GM19043 (cell line): ENCODE data around the gene SLC22A1.
"Not testable (repeated sequence)": the region's sequence is repeated elsewhere in the genome, so short reads cannot be mapped to it uniquely, and the experiment has no call there.

Experiments
- ATAC-seq: cut with Tn5 transposase; IDR thresholded peaks from one replicate; pipeline ENCODE4 v1.9.1; 2021; ENCODE audit warnings: low read depth; ENCODE audit not compliant: unreplicated experiment

Gene SLC22A1

DNA sequence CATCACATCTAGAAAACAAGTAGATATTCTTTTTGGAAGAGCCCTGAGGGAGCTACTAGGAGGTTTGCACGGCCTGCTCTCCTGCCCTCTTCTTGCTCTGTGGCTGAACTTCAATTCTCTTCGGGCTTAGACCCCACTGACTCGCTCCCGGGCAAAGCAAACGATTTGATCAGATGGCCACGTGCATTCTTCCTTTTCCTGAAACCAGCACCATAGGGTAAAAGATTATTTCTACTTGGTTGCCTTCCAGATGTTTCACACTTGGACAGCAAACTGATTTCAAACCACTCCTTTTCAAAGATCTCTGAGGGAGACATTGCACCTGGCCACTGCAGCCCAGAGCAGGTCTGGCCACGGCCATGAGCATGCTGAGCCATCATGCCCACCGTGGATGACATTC lies at the start of gene SLC22A1:
Gene SLC22A1 (plus strand): TSS at position 258 of the 400 bp plus-strand sequence. CDS start 121 bp downstream, at position 379.
- ATAC-seq, result no peak

DNA sequence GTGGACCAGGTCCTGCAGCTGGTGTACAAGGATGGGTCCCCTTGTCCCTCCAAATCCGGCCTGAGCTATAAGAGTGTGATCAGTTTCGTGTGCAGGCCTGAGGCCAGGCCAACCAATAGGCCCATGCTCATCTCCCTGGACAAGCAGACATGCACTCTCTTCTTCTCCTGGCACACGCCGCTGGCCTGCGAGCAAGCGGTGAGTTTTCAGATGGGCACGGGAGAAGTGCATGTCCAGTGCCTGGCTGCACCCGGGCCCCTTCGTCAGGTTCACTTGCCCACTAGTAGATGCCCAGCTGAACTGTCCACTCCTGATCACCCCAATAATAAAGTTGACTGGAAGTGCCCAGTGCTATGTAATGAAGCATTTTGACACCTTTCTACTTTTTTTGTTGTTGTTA lies 48.3 kb upstream of the SLC22A1 start:
- no peak for ATAC-seq

DNA sequence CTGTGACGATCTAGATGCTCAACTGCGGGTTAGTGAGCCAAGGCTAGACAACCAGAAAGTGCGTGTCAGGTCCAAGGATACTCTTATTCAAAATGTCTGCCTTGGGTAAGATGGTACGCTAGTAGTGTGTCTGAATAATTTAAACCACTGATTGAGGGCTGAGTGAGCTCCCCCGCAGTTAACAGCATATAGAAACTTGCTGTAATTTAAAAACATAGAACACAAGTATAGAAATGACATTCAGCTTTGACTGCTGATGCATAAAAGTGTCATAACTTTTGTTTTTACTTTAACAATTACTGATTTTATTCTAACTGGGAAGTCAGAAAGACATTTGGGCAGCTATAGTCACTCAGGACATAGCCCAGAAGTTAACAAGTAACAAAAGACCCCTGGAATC lies 45.6 kb upstream of the SLC22A1 start:
- no peak for ATAC-seq

DNA sequence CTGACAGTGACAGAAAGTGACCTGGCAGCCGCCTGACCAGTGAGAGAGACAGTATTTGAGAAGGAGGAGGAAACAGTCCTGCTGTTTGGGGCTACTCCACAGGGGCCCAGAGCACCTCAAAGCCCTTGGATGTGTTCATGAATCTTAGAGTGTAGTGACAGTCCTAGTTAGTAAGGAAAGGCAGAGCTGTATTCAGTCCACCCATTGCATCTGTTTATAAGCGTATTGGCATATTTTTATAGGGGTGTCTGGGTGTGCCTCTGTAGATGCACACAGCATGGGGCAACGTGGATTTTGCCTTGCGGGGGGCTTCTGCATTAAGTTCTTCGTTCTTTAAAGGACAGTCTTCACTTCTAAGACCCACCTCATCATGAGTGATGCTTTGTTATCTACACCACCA lies 44.6 kb upstream of the SLC22A1 start:
- ATAC-seq, result no peak

DNA sequence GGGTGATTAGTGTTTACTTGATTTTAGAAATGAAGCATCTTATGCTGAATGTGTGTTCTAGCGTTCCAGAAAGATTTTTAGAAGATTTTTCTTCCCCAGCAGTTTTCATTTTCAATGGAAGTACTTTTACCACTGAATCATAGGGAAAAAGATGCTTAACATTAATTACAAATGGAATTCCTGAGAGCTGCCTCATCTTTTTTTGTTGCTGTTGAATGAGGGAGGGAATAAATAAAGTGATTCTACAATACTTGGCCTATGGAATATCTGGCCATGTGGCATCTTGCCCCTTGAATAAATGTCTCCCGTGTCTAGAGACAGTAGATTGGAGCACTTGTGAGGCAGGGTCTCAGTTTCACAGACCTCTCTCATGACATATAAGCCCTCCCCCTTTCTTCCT lies 44.1 kb upstream of the SLC22A1 start:
- ATAC-seq, result no peak

DNA sequence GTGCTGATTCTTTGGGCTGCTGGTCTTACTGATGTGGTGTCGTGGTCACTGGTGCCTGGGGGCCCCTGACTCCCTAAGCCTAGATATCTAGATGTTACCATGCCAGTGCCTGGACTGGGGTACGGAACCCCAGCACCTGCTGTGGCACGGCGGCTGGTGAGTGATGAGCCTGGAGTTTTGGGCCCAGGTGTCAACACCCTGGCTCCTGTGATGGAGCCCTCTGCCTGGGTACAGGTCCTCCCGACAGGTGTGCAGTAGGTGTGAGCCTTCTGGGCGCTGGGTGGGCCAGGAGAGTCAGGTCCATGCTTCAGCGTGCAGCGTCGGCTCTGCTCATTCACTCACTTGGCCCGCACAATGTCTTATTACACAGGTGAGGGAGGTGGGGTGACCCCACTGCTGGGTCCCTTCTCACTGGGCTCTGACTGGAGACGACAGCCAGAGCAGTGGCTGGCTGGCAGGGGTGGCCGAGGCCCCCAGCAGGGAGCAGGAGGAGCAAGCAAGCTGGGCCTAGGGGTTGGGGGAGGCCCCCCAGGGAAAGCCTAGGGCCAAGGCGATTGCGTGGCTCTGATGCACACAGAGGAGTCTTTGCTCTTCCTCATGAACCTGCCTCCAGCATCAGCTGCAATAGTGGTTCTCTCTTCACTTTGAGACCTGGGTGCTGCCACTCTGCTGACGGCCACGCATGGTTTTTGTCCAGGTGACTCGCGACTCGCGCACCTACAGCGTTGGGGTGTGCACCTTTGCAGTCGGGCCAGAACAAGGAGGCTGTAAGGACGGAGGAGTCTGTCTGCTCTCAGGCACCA lies 42.5 kb upstream of the SLC22A1 start:
- no peak for ATAC-seq

DNA sequence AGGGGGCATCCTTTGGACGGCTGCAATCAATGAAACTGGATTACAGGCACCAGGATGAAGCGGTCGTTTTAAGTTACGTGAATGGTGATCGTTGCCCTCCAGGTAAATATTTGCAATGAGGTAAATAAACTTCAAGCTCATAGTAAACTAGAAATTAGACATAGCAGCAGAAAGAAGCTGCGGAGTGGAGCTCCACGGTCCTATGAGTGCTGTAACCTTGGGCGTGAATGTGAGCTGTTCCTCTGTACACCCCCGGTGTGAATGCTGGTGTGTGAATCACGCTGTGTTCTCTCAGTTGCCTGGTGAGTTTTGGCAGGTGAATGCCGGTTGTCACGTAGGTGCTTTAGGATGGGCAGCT lies 42.0 kb upstream of the SLC22A1 start:
- ATAC-seq, result no peak

DNA sequence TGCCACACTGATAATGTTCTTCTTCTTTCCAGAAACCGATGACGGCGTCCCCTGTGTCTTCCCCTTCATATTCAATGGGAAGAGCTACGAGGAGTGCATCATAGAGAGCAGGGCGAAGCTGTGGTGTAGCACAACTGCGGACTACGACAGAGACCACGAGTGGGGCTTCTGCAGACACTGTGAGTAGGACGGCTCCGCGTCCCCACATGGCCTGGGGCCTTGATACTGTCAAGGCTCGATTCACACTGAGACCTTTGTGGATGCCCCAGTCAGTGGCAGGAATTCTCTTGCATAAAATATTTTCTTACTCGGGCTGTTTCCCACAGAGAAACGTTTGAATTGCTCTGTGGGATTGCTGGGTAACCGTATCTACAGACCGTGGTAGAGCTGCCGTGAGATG lies 41.5 kb upstream of the SLC22A1 start:
- no peak for ATAC-seq

DNA sequence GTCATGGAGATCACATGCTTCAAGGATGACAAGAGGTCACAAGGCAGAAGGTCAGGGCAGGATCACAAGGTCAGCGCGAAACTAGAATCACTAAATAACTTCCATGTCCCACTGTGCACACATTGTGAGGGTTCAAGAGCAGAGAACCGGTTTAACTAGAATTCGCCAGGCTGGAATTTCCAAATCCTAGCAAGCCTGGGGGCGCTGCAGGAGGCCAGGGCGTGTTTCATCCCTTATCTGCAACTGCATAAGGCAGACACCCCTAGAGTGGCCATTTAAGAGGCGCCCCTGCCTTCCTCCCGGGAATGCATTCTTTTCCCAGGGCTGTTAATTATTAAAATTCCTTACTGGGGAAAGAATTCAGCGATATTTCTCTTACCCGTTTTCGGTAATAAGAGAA lies 40.2 kb upstream of the SLC22A1 start:
- no peak for ATAC-seq

DNA sequence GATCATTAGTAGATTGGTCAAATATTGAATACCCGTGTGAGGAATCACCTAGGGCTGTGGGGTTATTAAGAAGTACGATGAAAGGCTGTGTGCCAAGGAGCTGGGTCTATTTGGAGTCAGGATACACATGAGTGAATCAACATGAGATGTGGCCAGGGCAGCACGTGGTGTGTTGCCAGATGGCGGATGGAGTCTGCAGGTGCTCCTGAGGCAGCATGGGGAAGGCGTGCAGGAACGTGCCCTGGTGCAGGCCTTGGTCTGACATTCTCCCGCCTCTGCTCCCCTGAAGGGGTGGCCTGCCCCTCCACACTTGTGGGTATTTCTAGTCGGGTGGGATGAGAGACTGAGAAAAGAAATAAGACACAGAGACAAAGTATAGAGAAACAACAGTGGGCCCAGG lies 39.0 kb upstream of the SLC22A1 start:
- no peak for ATAC-seq

DNA sequence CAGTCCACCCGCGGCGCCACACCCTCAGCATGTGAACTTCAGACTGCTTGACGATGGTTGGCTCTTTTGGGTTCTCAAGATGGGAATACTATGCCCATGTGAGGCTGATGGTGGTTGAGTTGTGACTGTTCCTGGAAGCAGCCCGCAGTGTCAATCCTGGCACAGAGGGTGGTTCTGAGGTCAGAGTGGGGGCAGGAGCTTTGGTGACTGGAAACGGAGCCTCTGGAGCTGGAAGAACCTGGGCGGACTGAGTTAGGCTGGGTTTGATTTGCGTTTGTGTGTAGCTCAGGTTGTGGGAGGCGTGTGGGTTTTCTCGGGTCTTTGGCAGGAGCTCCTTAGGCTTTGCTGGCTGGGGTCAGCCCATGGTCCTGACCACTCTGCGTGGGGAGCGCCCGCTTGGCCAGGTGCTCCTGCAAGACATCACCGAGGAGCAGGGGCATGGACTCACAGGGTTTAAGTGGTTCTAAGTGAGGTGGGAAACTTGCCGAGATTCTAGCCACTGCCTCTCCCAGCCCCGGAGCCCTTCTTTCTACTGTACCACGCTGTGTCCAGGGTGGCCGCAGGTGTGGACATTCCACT lies 37.3 kb upstream of the SLC22A1 start:
- no peak for ATAC-seq

DNA sequence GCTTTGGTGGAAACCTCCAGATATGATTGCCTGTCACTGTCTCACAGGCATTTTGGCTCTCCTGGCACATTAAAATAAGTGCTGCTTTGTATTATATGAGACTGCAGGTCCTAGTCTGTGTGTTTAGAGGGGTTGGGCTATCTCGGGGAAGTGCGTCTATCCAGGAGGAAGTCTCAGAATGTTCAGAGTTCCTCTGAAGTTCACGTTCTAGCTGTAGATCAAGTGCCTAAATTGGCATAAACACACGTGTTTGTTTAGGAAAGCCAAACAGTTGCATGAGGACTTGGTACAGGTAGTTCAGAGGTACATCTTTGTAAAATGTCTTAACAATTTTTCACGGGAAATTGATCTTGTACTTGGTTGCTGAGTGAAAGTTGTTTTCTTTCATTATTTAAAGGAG lies 36.4 kb upstream of the SLC22A1 start:
- ATAC-seq, result no peak

DNA sequence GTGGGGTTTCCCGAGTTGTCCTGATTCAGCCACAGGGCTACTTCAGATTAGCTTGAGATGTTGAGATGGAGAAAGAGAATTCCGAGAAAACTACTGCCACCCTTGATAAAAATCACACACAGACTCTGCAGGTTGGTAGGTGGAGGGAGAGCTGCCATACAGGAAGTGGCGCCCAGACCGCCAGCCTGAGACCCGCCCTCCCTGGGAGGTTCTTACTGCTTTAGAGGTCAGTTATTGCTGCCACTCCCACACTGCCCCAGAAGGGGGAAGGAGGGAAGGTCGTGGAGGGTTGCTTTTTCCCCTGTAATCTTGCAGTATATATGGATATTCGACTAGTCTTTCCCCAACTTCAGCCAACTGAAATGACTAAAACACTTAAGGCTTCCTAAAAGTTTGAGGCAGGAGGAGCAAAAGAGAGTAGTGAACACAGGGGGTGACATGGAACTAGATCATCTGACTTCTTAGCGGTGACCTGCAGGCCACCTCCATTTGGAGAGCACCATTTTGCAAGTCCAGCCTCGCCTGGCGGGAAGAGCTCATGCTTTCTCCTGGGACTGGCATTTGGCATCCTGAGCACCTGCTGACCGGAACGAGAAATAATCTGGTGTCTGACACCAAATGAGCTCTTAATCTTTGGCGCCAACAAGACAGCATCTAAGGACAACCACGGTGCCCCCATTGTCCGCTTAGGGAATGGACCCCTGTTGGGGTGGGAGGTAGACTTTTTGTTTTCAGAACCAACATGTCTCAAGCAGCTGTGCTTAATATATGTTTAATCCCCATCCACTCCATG lies 35.7 kb upstream of the SLC22A1 start:
- no peak for ATAC-seq

DNA sequence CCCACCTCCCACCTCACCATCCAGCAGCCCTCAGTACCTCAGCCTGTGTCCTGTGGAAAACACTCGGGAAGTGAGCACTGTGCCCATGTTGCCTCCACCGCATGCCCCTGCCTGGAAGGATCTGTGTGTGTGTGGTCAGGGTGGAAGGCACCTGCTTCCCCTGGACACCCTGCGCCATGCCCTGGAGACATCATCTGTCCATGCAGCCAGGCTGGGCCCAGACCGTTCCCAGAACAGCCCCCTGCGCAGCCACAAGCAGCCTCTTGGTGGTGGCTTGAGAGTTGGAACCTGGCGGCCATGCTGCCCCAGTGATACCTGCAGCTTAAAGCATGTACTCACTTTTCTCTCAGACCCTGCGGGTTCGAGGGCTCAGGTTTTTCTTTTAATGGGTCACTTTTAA lies 34.9 kb upstream of the SLC22A1 start:
- ATAC-seq, result no peak

DNA sequence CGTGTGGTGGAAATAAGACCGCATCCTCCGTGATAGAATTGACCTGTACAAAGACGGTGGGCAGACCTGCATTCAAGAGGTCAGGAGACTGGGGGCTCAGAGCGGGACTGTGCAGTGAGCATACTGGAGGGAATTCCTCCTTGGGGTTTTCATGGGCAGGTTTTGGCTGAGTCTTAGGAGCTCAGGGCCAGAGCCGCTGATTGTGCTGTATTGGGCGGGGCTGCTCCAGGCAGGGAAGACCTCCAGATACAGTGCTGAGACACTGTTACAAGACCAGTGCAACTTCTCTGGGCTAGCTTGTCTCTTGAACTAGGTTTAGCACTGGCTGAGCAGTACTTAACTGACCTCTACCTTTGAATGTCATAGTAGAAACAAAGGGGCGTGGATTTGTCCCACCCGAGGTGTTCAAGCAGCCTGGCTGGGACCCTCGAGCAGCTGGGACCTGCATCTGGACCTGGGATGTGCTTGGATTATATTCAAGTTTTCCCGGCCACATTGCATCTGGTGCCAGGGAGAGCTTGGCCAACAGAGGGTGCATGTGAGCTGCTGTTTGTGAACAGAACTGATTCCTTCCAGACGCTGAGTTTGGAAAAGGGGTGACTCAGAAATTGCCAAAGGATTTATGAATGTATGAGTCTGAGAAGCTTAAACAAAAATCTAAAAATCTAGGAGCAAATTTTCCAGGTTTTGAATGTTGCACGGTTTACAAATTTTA lies 33.4 kb upstream of the SLC22A1 start:
- no peak for ATAC-seq

DNA sequence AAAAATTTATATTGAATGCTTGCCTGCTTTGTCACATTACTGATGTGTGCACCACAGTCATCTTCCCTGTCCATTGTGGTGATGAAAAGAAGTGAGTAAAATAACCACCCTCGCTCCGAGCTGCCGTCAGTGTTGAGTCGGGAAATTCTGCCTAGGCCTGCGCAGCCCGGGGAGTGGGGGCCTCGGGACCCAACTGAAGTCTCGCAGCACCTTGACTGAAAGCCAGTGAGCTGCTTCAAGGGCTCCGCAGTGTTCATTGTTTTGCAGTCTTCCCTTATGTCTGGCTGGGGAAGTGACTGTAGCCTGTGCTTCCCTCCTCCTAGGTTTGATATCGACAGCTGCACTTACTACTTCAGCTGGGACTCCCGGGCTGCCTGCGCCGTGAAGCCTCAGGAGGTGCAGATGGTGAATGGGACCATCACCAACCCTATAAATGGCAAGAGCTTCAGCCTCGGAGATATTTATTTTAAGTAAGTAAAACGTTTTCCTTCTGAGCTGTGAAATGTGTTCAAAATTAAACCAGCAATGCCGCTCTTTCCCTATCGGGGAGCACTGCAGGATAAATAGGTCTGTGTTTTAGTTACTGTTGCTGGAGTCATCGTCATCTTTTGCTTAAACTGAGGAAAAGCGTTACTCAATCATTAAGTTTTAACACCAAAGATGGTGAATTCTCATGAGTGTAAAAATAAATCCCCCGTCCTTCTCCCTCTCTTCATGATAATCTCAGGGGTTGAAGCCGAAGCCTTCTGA lies 32.7 kb upstream of the SLC22A1 start:
- no peak for ATAC-seq

DNA sequence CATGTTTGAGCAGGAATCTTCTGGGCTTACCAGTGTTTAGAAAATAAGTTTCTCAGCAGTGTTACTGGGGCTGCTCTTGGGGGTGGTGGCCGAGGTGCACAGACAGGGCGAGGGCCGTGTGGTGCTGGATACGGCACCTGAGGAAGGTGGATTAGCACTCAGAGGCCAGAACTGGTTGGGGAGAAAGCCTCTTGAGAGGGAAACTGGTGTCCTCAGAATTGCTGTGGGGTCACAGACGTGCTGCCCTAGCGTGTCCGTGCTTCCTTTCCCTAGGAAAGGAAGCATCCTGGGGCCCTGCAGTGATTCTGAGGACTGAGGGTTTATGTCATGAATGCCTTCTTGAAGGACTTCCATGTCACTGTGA lies 32.1 kb upstream of the SLC22A1 start:
- no peak for ATAC-seq

DNA sequence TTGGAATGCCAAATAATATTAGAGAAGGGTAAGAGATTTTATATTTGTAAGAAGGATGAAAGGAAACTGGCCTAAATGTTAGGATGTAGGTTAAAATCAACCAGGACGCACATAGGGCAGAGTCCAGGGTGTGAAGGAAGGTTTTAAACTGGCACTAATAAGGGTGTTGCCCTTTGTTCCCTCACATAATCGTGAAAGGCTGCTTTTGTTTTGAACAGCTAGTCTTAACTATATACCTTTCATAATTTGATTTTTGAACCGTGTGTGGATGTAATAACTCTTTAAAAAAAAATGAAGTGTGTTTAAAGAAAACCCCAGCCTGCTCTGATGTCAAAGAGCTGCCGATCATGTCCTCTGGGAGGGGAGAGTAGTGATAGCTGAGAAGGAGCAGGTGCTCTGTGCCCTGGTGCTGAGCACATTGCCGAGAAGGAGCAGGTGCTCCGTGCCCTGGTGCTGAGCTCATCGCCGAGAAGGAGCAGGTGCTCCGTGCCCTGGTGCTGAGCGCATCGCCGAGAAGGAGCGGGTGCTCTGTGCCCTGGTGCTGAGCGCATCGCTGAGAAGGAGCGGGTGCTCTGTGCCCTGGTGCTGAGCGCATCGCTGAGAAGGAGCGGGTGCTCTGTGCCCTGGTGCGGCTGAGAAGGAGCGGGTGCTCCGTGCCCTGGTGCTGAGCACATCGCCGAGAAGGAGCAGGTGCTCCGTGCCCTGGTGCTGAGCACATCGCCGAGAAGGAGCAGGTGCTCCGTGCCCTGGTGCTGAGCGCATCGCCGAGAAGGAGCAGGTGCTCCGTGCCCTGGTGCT lies 31.0 kb upstream of the SLC22A1 start:
- not testable (repeated sequence) for ATAC-seq

DNA sequence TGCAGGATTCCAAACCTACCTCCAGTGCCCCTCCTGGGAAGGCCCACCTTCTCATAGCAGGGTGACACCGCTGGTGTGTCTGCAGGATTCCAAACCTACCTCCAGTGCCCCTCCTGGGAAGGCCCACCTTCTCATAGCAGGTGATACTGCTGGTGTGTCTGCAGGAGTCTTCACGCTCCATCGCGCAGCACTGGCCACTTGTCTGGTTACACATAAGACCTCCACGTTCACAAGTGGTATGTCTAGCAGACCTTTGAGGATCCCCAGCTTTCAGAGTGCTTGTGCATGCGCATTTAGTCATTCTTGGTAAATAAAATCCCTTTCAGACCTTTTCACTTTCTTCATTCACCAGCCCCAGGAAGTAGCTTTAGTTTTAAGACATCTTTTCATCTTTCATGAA lies 29.4 kb upstream of the SLC22A1 start:
- ATAC-seq, result not testable (repeated sequence)

DNA sequence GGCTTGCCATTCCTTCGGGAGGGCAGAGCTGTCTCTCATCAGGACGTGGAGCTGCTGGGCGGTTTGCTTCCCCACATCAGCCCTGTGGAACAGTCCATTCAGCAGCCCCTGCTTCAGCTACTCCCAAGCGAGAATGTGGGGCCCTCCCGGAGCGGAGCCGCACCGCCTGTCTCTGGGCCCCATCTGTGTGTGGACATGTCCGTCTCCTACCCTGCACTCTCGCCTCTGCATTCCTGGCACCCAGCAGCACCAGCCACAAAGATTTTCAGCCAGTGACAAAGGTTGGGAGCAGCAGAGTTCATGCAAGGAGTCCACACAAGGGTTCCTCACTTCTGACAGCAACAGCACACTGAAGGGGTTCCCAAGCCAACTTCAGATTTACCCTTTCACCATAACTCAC lies 29.0 kb upstream of the SLC22A1 start:
- no peak for ATAC-seq
